ENCODE results near the gene RBPJ.

RBPJ gene

GRCh38 chr4:26426892-26427291 is 106.1 kb downstream of the RBPJ start:
- Mint-ChIP-seq H3K27ac (no peak overlapping the region), H3K4me3 (no peak overlapping the region), H3K9me3 (ENCODE audit: low read depth) (no peaks in the 10 kb centered on the region), H3K36me3 (peaks cover 25% of the 10 kb centered on the region), H3K27me3 (no peaks in the 10 kb centered on the region), H3K4me1 (ENCODE audit: low read depth) (peaks cover 5% of the 10 kb centered on the region)

GRCh38 chr4:26429910-26430309 is 109.1 kb downstream of the RBPJ start:
- H3K27ac Mint-ChIP-seq: no peak overlapping the region
- H3K27me3 Mint-ChIP-seq: no peaks in the 10 kb centered on the region
- H3K4me3 Mint-ChIP-seq: no peak overlapping the region
- peaks cover 7% of the 10 kb centered on the region for H3K4me1 Mint-ChIP-seq (ENCODE audit: low read depth)
- no peaks in the 10 kb centered on the region for H3K9me3 Mint-ChIP-seq (ENCODE audit: low read depth)
- H3K36me3 Mint-ChIP-seq: peaks cover 13% of the 10 kb centered on the region

- Mint-ChIP-seq H3K4me1 (ENCODE audit: low read depth) (peaks cover 7% of the 10 kb centered on the region), H3K27ac (no peak overlapping the region), H3K36me3 (peaks cover 6% of the 10 kb centered on the region), H3K9me3 (ENCODE audit: low read depth) (no peaks in the 10 kb centered on the region), H3K27me3 (no peaks in the 10 kb centered on the region), H3K4me3 (no peak overlapping the region)
These were observed 110.8 kb downstream of the RBPJ start for GRCh38 chr4:26431461-26432180.

GRCh38 chr4:26432419-26432818 is 111.6 kb downstream of the RBPJ start:
- Mint-ChIP-seq H3K36me3 (peaks cover 6% of the 10 kb centered on the region), H3K27me3 (no peaks in the 10 kb centered on the region), H3K4me1 (ENCODE audit: low read depth) (peaks cover 4% of the 10 kb centered on the region), H3K4me3 (no peak overlapping the region), H3K27ac (no peak overlapping the region), H3K9me3 (ENCODE audit: low read depth) (no peaks in the 10 kb centered on the region)

GRCh38 chr4:26433556-26433955 is 112.7 kb downstream of the RBPJ start:
- Mint-ChIP-seq H3K27me3 (no peaks in the 10 kb centered on the region), H3K36me3 (peaks cover 8% of the 10 kb centered on the region), H3K9me3 (ENCODE audit: low read depth) (no peaks in the 10 kb centered on the region), H3K27ac (no peak overlapping the region), H3K4me1 (ENCODE audit: low read depth) (peaks cover 2% of the 10 kb centered on the region), H3K4me3 (no peak overlapping the region)

- peaks cover 2% of the 10 kb centered on the region for H3K4me1 Mint-ChIP-seq (ENCODE audit: low read depth)
- no peak overlapping the region for H3K27ac Mint-ChIP-seq
- peaks cover 6% of the 10 kb centered on the region for H3K36me3 Mint-ChIP-seq
- no peaks in the 10 kb centered on the region for H3K9me3 Mint-ChIP-seq (ENCODE audit: low read depth)
- H3K4me3 Mint-ChIP-seq: no peak overlapping the region
- no peaks in the 10 kb centered on the region for H3K27me3 Mint-ChIP-seq
These were observed 113.3 kb downstream of the RBPJ start for GRCh38 chr4:26434030-26434639.

GRCh38 chr4:26441102-26441501 is 120.3 kb downstream of the RBPJ start:
- no peak overlapping the region for H3K27ac Mint-ChIP-seq

GRCh38 chr4:26441771-26442170 is 121.0 kb downstream of the RBPJ start:
- H3K27me3 Mint-ChIP-seq: peaks cover 7% of the 10 kb centered on the region
- no peaks in the 10 kb centered on the region for H3K4me1 Mint-ChIP-seq (ENCODE audit: low read depth)
- H3K27ac Mint-ChIP-seq: no peak overlapping the region
- H3K36me3 Mint-ChIP-seq: peaks cover 7% of the 10 kb centered on the region
- peaks cover 8% of the 10 kb centered on the region for H3K9me3 Mint-ChIP-seq (ENCODE audit: low read depth)
- H3K4me3 Mint-ChIP-seq: no peak overlapping the region

More at GRCh38 chr4:26441102-26441501, 120.3 kb downstream of the RBPJ start:
- no peaks in the 10 kb centered on the region for H3K4me1 Mint-ChIP-seq (ENCODE audit: low read depth)
- peaks cover 7% of the 10 kb centered on the region for H3K36me3 Mint-ChIP-seq
- H3K4me3 Mint-ChIP-seq: no peak overlapping the region
- H3K9me3 Mint-ChIP-seq (ENCODE audit: low read depth): peaks cover 8% of the 10 kb centered on the region
- peaks cover 3% of the 10 kb centered on the region for H3K27me3 Mint-ChIP-seq

GRCh38 chr4:26447378-26447777 is 126.6 kb downstream of the RBPJ start:
- H3K4me3 Mint-ChIP-seq: no peak overlapping the region
- peaks cover 7% of the 10 kb centered on the region for H3K27me3 Mint-ChIP-seq
- H3K27ac Mint-ChIP-seq: no peak overlapping the region

GRCh38 chr4:26450418-26450817 is 129.6 kb downstream of the RBPJ start:
- no peaks in the 10 kb centered on the region for H3K4me1 Mint-ChIP-seq (ENCODE audit: low read depth)
- no peak overlapping the region for H3K4me3 Mint-ChIP-seq
- no peaks in the 10 kb centered on the region for H3K9me3 Mint-ChIP-seq (ENCODE audit: low read depth)
- H3K36me3 Mint-ChIP-seq: peaks cover 2% of the 10 kb centered on the region
- H3K27me3 Mint-ChIP-seq: peaks cover 6% of the 10 kb centered on the region
- no peak overlapping the region for H3K27ac Mint-ChIP-seq

More at GRCh38 chr4:26447378-26447777, 126.6 kb downstream of the RBPJ start:
- Mint-ChIP-seq H3K4me1 (ENCODE audit: low read depth) (no peaks in the 10 kb centered on the region), H3K36me3 (peaks cover 5% of the 10 kb centered on the region), H3K9me3 (ENCODE audit: low read depth) (peaks cover 8% of the 10 kb centered on the region)

GRCh38 chr4:26451597-26451996 is 130.8 kb downstream of the RBPJ start:
- Mint-ChIP-seq H3K36me3 (peaks cover 2% of the 10 kb centered on the region), H3K27me3 (no peaks in the 10 kb centered on the region), H3K4me3 (no peak overlapping the region), H3K4me1 (ENCODE audit: low read depth) (no peaks in the 10 kb centered on the region), H3K27ac (no peak overlapping the region), H3K9me3 (ENCODE audit: low read depth) (no peaks in the 10 kb centered on the region)

GRCh38 chr4:26452565-26453531 is 132.0 kb downstream of the RBPJ start:
- H3K27ac Mint-ChIP-seq: no peak overlapping the region

GRCh38 chr4:26454961-26455360 is 134.1 kb downstream of the RBPJ start:
- no peak overlapping the region for H3K4me3 Mint-ChIP-seq
- H3K9me3 Mint-ChIP-seq (ENCODE audit: low read depth): no peaks in the 10 kb centered on the region

More at GRCh38 chr4:26452565-26453531, 132.0 kb downstream of the RBPJ start:
- no peaks in the 10 kb centered on the region for H3K27me3 Mint-ChIP-seq
- no peaks in the 10 kb centered on the region for H3K9me3 Mint-ChIP-seq (ENCODE audit: low read depth)
- no peak overlapping the region for H3K4me3 Mint-ChIP-seq
- peaks cover 2% of the 10 kb centered on the region for H3K36me3 Mint-ChIP-seq
- peaks cover 4% of the 10 kb centered on the region for H3K4me1 Mint-ChIP-seq (ENCODE audit: low read depth)

GRCh38 chr4:26455571-26455970 is 134.8 kb downstream of the RBPJ start:
- Mint-ChIP-seq H3K9me3 (ENCODE audit: low read depth) (no peaks in the 10 kb centered on the region), H3K27ac (no peak overlapping the region), H3K4me3 (no peak overlapping the region), H3K27me3 (no peaks in the 10 kb centered on the region), H3K4me1 (ENCODE audit: low read depth) (peaks cover 16% of the 10 kb centered on the region), H3K36me3 (peaks cover 2% of the 10 kb centered on the region)

More at GRCh38 chr4:26454961-26455360, 134.1 kb downstream of the RBPJ start:
- H3K27me3 Mint-ChIP-seq: no peaks in the 10 kb centered on the region
- H3K27ac Mint-ChIP-seq: no peak overlapping the region
- peaks cover 16% of the 10 kb centered on the region for H3K4me1 Mint-ChIP-seq (ENCODE audit: low read depth)
- H3K36me3 Mint-ChIP-seq: peaks cover 2% of the 10 kb centered on the region

GRCh38 chr4:26457412-26457811 is 136.6 kb downstream of the RBPJ start:
- no peak overlapping the region for H3K4me3 Mint-ChIP-seq
- no peaks in the 10 kb centered on the region for H3K9me3 Mint-ChIP-seq (ENCODE audit: low read depth)
- H3K36me3 Mint-ChIP-seq: peaks cover 2% of the 10 kb centered on the region
- no peak overlapping the region for H3K27ac Mint-ChIP-seq
- peaks cover 16% of the 10 kb centered on the region for H3K4me1 Mint-ChIP-seq (ENCODE audit: low read depth)
- no peaks in the 10 kb centered on the region for H3K27me3 Mint-ChIP-seq
